GM23338 (cell line): ENCODE results near the gene FCER2. TPM values are rescaled to one million over a fixed set of nuclear protein-coding genes. Genes with fewer than 3 reads are reported as not detected.

Source experiments
- ATAC-seq: fragments of 200-7000 bp; cut with Tn5 transposase; 3 replicates; pipeline ENCODE4 v1.9.1; 2020
- DNase-seq: peaks from one replicate; pipeline ENCODE4 v3.0.0-alpha.2; 2015; ENCODE audit warnings: low spot score
- H2AFZ ChIP-seq: fragments of 200-600 bp; sonication (generic); 2 replicates; pipeline ENCODE4 v1.8.0; 2016; ENCODE audit warnings: antibody characterized with exemption, mild to moderate bottlenecking, moderate library complexity
- H3F3A ChIP-seq: fragments of 200-600 bp; sonication (generic); replicated peaks from 2 replicates; pipeline ENCODE4 v1.8.0; 2017; ENCODE audit warnings: antibody characterized with exemption, mixed run types, low read depth
- H3K27ac ChIP-seq: fragments of 200-600 bp; sonication (generic); 2 replicates; pipeline ENCODE4 v1.6.1; 2016; ENCODE audit warnings: low read depth
- H3K27me3 ChIP-seq: fragments of 200-600 bp; sonication (generic); 2 replicates; pipeline ENCODE4 v1.8.0; 2016; ENCODE audit warnings: mild to moderate bottlenecking, mixed run types, moderate library complexity; ENCODE audit not compliant: insufficient read depth
- H3K36me3 ChIP-seq: fragments of 200-600 bp; sonication (generic); 2 replicates; pipeline ENCODE4 v1.8.0; 2016; ENCODE audit warnings: mild to moderate bottlenecking; ENCODE audit not compliant: insufficient read depth
- H3K4me1 ChIP-seq: fragments of 200-600 bp; sonication (generic); 2 replicates; pipeline ENCODE4 v1.8.0; 2016; ENCODE audit warnings: mild to moderate bottlenecking, moderate library complexity; ENCODE audit not compliant: insufficient read depth
- H3K4me2 ChIP-seq: fragments of 200-600 bp; sonication (generic); 2 replicates; pipeline ENCODE4 v1.7.1; 2017; ENCODE audit warnings: mixed run types
- H3K4me3 ChIP-seq: fragments of 200-600 bp; sonication (generic); 2 replicates; pipeline ENCODE4 v1.6.1; 2016; ENCODE audit warnings: mixed run types
- H3K79me2 ChIP-seq: fragments of 200-600 bp; sonication (generic); replicated peaks from 2 replicates; pipeline ENCODE4 v1.8.0; 2017; ENCODE audit warnings: mild to moderate bottlenecking; ENCODE audit not compliant: insufficient read depth
- H3K9me2 ChIP-seq: fragments of 200-600 bp; sonication (generic); 2 replicates; pipeline ENCODE4 v1.8.0; 2017; ENCODE audit not compliant: insufficient read depth
- H4K20me1 ChIP-seq: fragments of 200-600 bp; sonication (generic); replicated peaks from 2 replicates; pipeline ENCODE4 v1.8.0; 2017; ENCODE audit warnings: mild to moderate bottlenecking; ENCODE audit not compliant: insufficient read depth
- H3K27ac Mint-ChIP-seq: 2 replicates; pipeline ENCODE4 v1.8.0; 2020; ENCODE audit warnings: inconsistent platforms, mild to moderate bottlenecking, moderate library complexity, mixed read lengths
- H3K27me3 Mint-ChIP-seq: 3 replicates; pipeline ENCODE4 v1.8.0; 2022; ENCODE audit warnings: low read depth, mild to moderate bottlenecking, moderate library complexity, mixed read lengths, inconsistent platforms; ENCODE audit not compliant: insufficient read depth, poor library complexity
- H3K36me3 Mint-ChIP-seq: 3 replicates; pipeline ENCODE4 v1.8.0; 2021; ENCODE audit warnings: low read depth, mild to moderate bottlenecking, inconsistent platforms, moderate library complexity, mixed read lengths
- H3K4me1 Mint-ChIP-seq: 3 replicates; pipeline ENCODE4 v1.8.0; 2020; ENCODE audit warnings: mild to moderate bottlenecking, inconsistent platforms, mixed read lengths
- H3K4me3 Mint-ChIP-seq: 3 replicates; pipeline ENCODE4 v1.8.0; 2021; ENCODE audit warnings: moderate library complexity, mild to moderate bottlenecking, inconsistent platforms, mixed read lengths
- H3K9me3 Mint-ChIP-seq: 3 replicates; pipeline ENCODE4 v1.8.0; 2020; ENCODE audit warnings: moderate library complexity, mild to moderate bottlenecking, inconsistent platforms, mixed read lengths
- CREB1 ChIP-seq: fragments of 250-450 bp; sonication (Bioruptor Pico); IDR thresholded peaks from 2 replicates; pipeline ENCODE4 v1.5.0; 2020; ENCODE audit warnings: low read depth, mild to moderate bottlenecking, moderate library complexity
- CTCF ChIP-seq, 2 experiments: fragments of 200-600 bp in 1 of 2; sonication (generic) in 1 of 2; conservative IDR thresholded peaks; 2 replicates each; pipeline versions ENCODE4 v1.5.1 to v1.6.1; 2016 to 2017; ENCODE audit warnings: antibody characterized with exemption in 2 of 2, low read depth in 2 of 2, mild to moderate bottlenecking in 2 of 2, moderate library complexity in 1 of 2
- EZH2 ChIP-seq: fragments of 200-600 bp; sonication (generic); IDR thresholded peaks from one replicate; pipeline ENCODE4 v1.8.0; 2017; ENCODE audit warnings: antibody characterized with exemption, mild to moderate bottlenecking, low read depth; ENCODE audit not compliant: unreplicated experiment
- EZH2phosphoT487 ChIP-seq: fragments of 200-600 bp; sonication (generic); IDR thresholded peaks from one replicate; pipeline ENCODE4 v1.8.1; 2018; ENCODE audit warnings: antibody characterized with exemption; ENCODE audit not compliant: unreplicated experiment
- JUNB ChIP-seq: IDR thresholded peaks from one replicate; pipeline ENCODE4 v1.6.1; 2016; ENCODE audit warnings: antibody characterized with exemption; ENCODE audit not compliant: unreplicated experiment
- NANOG ChIP-seq: IDR thresholded peaks from 2 replicates; pipeline ENCODE4 v1.6.1; 2016; ENCODE audit warnings: antibody characterized with exemption, borderline replicate concordance
- POLR2AphosphoS5 ChIP-seq: IDR thresholded peaks from 2 replicates; pipeline ENCODE4 v1.6.1; 2016; ENCODE audit warnings: antibody characterized with exemption, low read depth
- REST ChIP-seq: IDR thresholded peaks from one replicate; pipeline ENCODE4 v1.6.1; 2018; ENCODE audit warnings: antibody characterized with exemption; ENCODE audit not compliant: unreplicated experiment
- STAT1 ChIP-seq: IDR thresholded peaks from one replicate; pipeline ENCODE4 v1.6.1; 2016; ENCODE audit warnings: antibody characterized with exemption; ENCODE audit not compliant: unreplicated experiment
- ZNF114 ChIP-seq: fragments of 250-450 bp; sonication (Bioruptor Pico); IDR thresholded peaks from 2 replicates; pipeline ENCODE4 v1.5.0; 2020; ENCODE audit warnings: mild to moderate bottlenecking, moderate library complexity
- ZNF331 ChIP-seq: fragments of 250-450 bp; sonication (Bioruptor Pico); IDR thresholded peaks from 2 replicates; pipeline ENCODE4 v1.5.0; 2020; ENCODE audit warnings: low read depth, mild to moderate bottlenecking, moderate library complexity
- polyA plus RNA-seq: library from polyadenylated mRNA; unstranded; fragments of >200 nt; fragmentation: Nextera tagmentation; extraction: Ambion mirVana; gene quantifications from 2 replicates; pipeline ENCODE4 v1.2.1, GENCODE V29; 2016
- total RNA-seq: library from RNA; depleted of rRNA; stranded (reverse); fragments of >200 nt; shearing (Covaris generic); gene quantifications from 2 replicates; pipeline ENCODE4 v1.2.3, GENCODE V29; 2014
- TF ChIP-seq, protein P1 (sequence below): IDR thresholded peaks from 2 replicates; pipeline ENCODE4 v1.6.1; 2016; ENCODE audit warnings: antibody characterized with exemption

The FCER2 gene
- total and polyA plus RNA-seq, 2 experiments from 2014 or later, result 0.29 TPM; not detected in 1

DNA sequence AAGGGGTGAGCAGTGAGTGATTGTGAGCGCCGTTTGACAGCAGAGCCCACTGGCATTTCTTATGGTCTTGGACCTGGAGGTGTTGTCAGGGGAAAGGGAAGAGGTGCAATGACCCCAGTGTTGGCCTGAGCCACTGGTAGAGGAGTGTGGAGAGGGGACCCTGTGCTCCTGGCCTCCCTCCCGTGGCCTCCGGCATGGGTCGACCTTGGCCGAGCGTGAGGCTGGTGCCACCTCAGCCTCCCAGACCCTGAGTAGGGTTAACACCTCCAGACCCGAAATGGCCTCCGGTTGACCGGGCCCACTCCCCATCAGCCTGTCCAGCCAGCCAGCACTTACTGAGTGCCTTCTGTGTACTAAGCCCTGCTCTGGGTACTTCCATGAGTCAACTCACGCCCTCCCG, 14.8 kb downstream of the FCER2 start (continued):
- TF ChIP-seq REST, result no peak

- H3K4me3 Mint-ChIP-seq, result no peak overlapping the region
- Histone ChIP-seq H3K27ac (no peak overlapping the region), H3K4me1 (peaks cover 7% of the 10 kb centered on the region), H3K4me2 (peak overlapping the region; percentile 35), H3F3A (0 out of 2 replicates have a peak, but pooled peaks cover 3% of the 10 kb centered on the region), H2AFZ (no peak overlapping the region), H3K27me3 (0 out of 2 replicates have a peak, but pooled peaks cover 2% of the 10 kb centered on the region), H3K36me3 (no peaks in the 10 kb centered on the region; the same call in 1 of the 2 replicates), H3K9me2 (peaks cover 2% of the 10 kb centered on the region; the same call in 1 of the 2 replicates), H3K79me2 (0 out of 2 replicates have a peak, but pooled peaks cover 3% of the 10 kb centered on the region), H4K20me1 (peaks cover 8% of the 10 kb centered on the region), H3K4me3 (0 out of 2 replicates have a peak overlapping the region, but pooled peaks have one; percentile 30)
- H3K27ac Mint-ChIP-seq, result no peak overlapping the region; the same call in 1 of the 2 replicates
- peaks cover 17% of the 10 kb centered on the region for H3K27me3 Mint-ChIP-seq
- ATAC-seq, result no peak
- no peaks in the 10 kb centered on the region for H3K9me3 Mint-ChIP-seq
- no peak for DNase-seq
- peaks cover 4% of the 10 kb centered on the region; the same call in 2 of the 3 replicates for H3K4me1 Mint-ChIP-seq
- H3K36me3 Mint-ChIP-seq, result peaks cover 31% of the 10 kb centered on the region
- no peak; the same call in 1 of the 2 replicates for TF ChIP-seq POLR2AphosphoS5
- no peak for TF ChIP-seq NANOG
- TF ChIP-seq, protein P1, sequence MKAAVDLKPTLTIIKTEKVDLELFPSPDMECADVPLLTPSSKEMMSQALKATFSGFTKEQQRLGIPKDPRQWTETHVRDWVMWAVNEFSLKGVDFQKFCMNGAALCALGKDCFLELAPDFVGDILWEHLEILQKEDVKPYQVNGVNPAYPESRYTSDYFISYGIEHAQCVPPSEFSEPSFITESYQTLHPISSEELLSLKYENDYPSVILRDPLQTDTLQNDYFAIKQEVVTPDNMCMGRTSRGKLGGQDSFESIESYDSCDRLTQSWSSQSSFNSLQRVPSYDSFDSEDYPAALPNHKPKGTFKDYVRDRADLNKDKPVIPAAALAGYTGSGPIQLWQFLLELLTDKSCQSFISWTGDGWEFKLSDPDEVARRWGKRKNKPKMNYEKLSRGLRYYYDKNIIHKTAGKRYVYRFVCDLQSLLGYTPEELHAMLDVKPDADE, result no peak
- TF ChIP-seq ZNF114 (CRISPR knock-in tag), result no peak
- TF ChIP-seq CREB1 (CRISPR knock-in tag), result no peak
- TF ChIP-seq EZH2phosphoT487, result no peak
- no peak for TF ChIP-seq EZH2
- no peak for TF ChIP-seq REST
- no peak for TF ChIP-seq ZNF331 (CRISPR knock-in tag)
- no peak for TF ChIP-seq CTCF (conservative IDR thresholded peaks at IDR 0.05; ENCODE audit: low read depth in 2 of 2)
- TF ChIP-seq STAT1, result no peak
- TF ChIP-seq JUNB, result no peak
Measured at GRCh38 chr19:7685546-7686445, 16.1 kb downstream of the FCER2 start.
